Erythroblast (primary cell): ENCODE measurements around the gene ARHGEF10L.

Source experiments
- GATA1 ChIP-seq: IDR thresholded peaks from 2 replicates; pipeline ENCODE4 v1.6.1; 2011; ENCODE audit warnings: low read depth, mild to moderate bottlenecking, control low read depth, low read length, moderate library complexity
- POLR2A ChIP-seq: IDR thresholded peaks from 2 replicates; pipeline ENCODE4 v1.6.1; 2011; ENCODE audit warnings: mild to moderate bottlenecking, low read length

DNA sequence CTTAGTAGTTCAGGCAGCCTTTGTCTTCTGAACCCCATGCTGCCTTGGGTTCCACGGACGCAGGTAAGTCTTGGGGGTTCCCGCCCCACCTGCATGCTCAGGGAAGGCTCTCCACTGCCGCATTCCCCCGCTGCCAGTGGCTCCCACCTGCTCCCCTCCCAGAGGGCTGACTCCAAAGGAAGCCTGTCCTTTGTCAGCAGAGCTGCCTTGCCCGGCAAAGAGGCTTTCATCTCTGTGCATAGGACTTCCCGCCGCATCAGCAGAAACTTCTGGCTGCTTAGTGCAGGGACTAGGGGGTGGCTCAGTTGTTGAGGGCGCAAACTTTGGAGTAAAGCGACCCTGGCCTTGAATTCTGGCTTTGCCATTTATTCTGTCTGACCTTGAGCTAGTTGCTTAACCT lies 190.4 kb downstream of the ARHGEF10L start:
- TF ChIP-seq POLR2A (no peak), GATA1 (no peak)
